Fibroblast of the aortic adventitia (primary cell): ENCODE measurements around the gene CTU2. TPM values are rescaled to one million over a fixed set of nuclear protein-coding genes. Genes with fewer than 3 reads are reported as not detected.

Experiments
- DNase-seq: peaks from one replicate; pipeline ENCODE4 v3.0.0-alpha.2; 2010; ENCODE audit warnings: low read depth
- H3K4me3 ChIP-seq: 2 replicates; pipeline ENCODE4 v1.5.1; 2011; ENCODE audit warnings: low read depth, mild to moderate bottlenecking, control low read depth, low read length, moderate library complexity
- CTCF ChIP-seq: IDR thresholded peaks from 2 replicates; pipeline ENCODE4 v1.5.1; 2011; ENCODE audit warnings: mild to moderate bottlenecking, low read length, control low read depth, inconsistent platforms; ENCODE audit not compliant: insufficient read depth
- total RNA-seq: library from RNA; depleted of rRNA; stranded (reverse); fragments of >200 nt; gene quantifications from 2 replicates; pipeline ENCODE4 v1.2.3, GENCODE V29; 2012; ENCODE audit warnings: low replicate concordance

CTU2 gene
- total RNA-seq, 1 donor, result 15.2 TPM

GRCh38 chr16:88719933-88720296 lies 13.6 kb downstream of the CTU2 start:
- no peak for TF ChIP-seq CTCF
- DNase-seq, result no peak
- H3K4me3 ChIP-seq, result no peak overlapping the region

GRCh38 chr16:88720396-88720970 lies 14.2 kb downstream of the CTU2 start:
- DNase-seq, result no peak
- H3K4me3 ChIP-seq, result no peak overlapping the region
- TF ChIP-seq CTCF, result no peak

GRCh38 chr16:88721236-88721635 lies 14.9 kb downstream of the CTU2 start:
- H3K4me3 ChIP-seq, result no peak overlapping the region
- DNase-seq, result no peak
- TF ChIP-seq CTCF, result no peak

- DNase-seq, result no peak
- H3K4me3 ChIP-seq, result no peak overlapping the region
- TF ChIP-seq CTCF, result no peak
Observed at GRCh38 chr16:88721815-88722755, 15.8 kb downstream of the CTU2 start.

- no peak for TF ChIP-seq CTCF
Observed at GRCh38 chr16:88722784-88723506, 16.6 kb downstream of the CTU2 start.

GRCh38 chr16:88723507-88723887 lies 17.2 kb downstream of the CTU2 start:
- no peak for DNase-seq
- no peak for TF ChIP-seq CTCF
- H3K4me3 ChIP-seq, result no peak overlapping the region

More at GRCh38 chr16:88722784-88723506, 16.6 kb downstream of the CTU2 start:
- H3K4me3 ChIP-seq, result no peak overlapping the region
- no peak for DNase-seq
